ENCODE data around the gene CLN6. TPM values are rescaled to one million over a fixed set of nuclear protein-coding genes. Genes with fewer than 3 reads are reported as not detected.
"Not testable (repeated sequence)": the region's sequence is repeated elsewhere in the genome, so short reads cannot be mapped to it uniquely, and the experiment has no call there.

The CLN6 gene
- total and polyA plus RNA-seq, 9 of the 15 experiments (the other 6 are each of a cell fraction or from before 2014, with no cell fraction given) = 0.71 to 53.3 (median 39.3) TPM

DNA sequence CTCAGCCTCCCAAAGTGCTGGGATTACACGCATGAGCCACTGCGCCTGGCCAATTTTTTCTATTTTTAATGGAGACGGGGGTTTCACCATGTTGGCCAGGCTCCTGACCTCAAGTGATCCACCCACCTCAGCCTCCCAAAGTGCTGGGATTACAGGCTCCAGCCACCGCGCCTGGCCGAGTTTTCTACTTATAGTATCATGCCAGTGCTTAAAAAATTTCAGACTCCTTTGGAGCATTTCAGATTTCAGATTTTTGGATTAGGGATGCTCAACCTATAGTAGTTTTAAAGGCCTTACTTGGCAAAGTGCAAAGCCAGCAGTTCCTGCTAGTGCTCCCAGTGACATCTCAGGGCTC lies 16.1 kb downstream of the CLN6 start:
- Histone ChIP-seq H3K36me3 (ENCODE audit: control insufficient read depth, insufficient read depth, low read length) (peaks cover 87% of the 10 kb centered on the region; the same call in 2 of the 3 replicates), H3K4me1 (replicated peaks in 1 of 2; ENCODE audit: control insufficient read depth in 2 of 2, insufficient read depth in 2 of 2, low read length in 2 of 2) (peaks cover 0 to 21% of the 10 kb centered on the region in 2 experiments; a peak in 2 of 5 replicates), H3K79me2 (ENCODE audit: control insufficient read depth, insufficient read depth, low read length) (peaks cover 49% of the 10 kb centered on the region), H4K20me1 (replicated peaks; ENCODE audit: control insufficient read depth, insufficient read depth, low read length) (peaks cover 17% of the 10 kb centered on the region)
- POLR2A ChIA-PET = interaction anchor here (0.6 kb wide), 1 partner anchor 372 kb away, joined by 4 read pairs; no protein-coding TSS in a partner anchor
- H3K27me3 ChIP-seq (ENCODE audit: control insufficient read depth in 2 of 2, insufficient read depth in 2 of 2, low read length in 2 of 2); H3K9me3 ChIP-seq (replicated peaks; ENCODE audit: control insufficient read depth, insufficient read depth, low read depth, low read length); H3K4me3 ChIP-seq; in situ Hi-C loops (cut with MboI); H3K27ac ChIP-seq (ENCODE audit: extremely low read depth, low read depth, low read length); BruUV-seq (replicated peaks); ATAC-seq; H3K4me2 ChIP-seq (ENCODE audit: insufficient read depth, low read length); H3K9ac ChIP-seq (ENCODE audit: insufficient read depth in 1 of 2, low read depth in 2 of 2, low read length in 2 of 2); CTCF ChIA-PET (ENCODE audit: low intra/inter-chr PET ratio); FAIRE-seq; H2AFZ ChIP-seq (ENCODE audit: low read depth, low read length); DNase-seq (ENCODE audit: extremely low read depth in 1 of 4, low spot score in 3 of 4); H3K9me1 ChIP-seq (ENCODE audit: control insufficient read depth, insufficient read depth, low read length): not testable (repeated sequence)
- intact Hi-C loops (cut with micrococcal nuclease) = loop anchor here (5.0 kb wide), 1 partner anchor 351 kb away; no protein-coding TSS in a partner anchor
- WGBS (ENCODE audit: insufficient coverage, low coverage, missing lambda C conversion rate) = 87% methylated on average over 6 of the region's 6 CpGs

DNA sequence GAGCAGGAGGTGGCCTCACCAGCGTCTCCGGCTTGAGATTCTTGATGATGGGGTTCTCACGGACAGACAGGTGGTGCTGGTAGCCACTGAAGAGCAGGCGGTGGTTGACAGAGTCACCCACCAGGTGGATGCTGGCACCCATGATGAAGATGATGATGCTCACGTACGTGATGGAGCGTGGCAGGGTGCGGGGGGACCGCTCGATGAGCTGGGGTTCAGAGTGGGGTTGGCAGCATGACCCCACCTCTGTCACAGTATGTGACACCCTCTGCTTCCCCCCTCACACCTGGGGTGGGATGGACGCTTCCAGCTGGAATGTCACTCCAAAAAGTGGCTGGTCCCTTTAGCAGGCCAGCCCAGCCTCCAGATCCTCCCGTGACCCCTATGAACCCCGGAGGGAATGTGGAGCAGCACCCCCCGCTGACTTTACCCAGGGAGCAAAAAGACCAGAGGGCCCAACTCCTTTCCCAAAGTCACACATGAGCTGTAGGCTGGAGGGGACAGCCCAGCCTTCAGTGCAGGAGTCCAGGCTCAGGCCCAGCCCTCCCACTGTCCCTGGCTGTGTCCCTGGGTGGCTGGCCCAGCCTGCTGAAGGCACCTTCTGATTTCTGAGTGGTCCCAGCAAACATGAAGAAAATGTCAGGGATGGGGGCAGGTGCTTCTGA lies 17.7 kb downstream of the CLN6 start:
- no peak for ATAC-seq
- no TSS peak for BruUV-seq (replicated peaks)
- H3K4me3 ChIP-seq = no peak overlapping the region
- CTCF ChIA-PET (ENCODE audit: low intra/inter-chr PET ratio) = no interaction called here
- H3K9ac ChIP-seq (ENCODE audit: insufficient read depth in 1 of 2, low read depth in 2 of 2, low read length in 2 of 2) = no peak overlapping the region
- DNase-seq (ENCODE audit: extremely low read depth in 1 of 4, low spot score in 3 of 4) = no peak
- 93% methylated on average over 12 of the region's 14 CpGs for WGBS (ENCODE audit: insufficient coverage, low coverage, missing lambda C conversion rate)
- peaks cover 0 to 32% of the 10 kb centered on the region in 2 experiments; a peak in 2 of 5 replicates for H3K4me1 ChIP-seq (replicated peaks in 1 of 2; ENCODE audit: control insufficient read depth in 2 of 2, insufficient read depth in 2 of 2, low read length in 2 of 2)
- TF ChIP-seq, protein P1, sequence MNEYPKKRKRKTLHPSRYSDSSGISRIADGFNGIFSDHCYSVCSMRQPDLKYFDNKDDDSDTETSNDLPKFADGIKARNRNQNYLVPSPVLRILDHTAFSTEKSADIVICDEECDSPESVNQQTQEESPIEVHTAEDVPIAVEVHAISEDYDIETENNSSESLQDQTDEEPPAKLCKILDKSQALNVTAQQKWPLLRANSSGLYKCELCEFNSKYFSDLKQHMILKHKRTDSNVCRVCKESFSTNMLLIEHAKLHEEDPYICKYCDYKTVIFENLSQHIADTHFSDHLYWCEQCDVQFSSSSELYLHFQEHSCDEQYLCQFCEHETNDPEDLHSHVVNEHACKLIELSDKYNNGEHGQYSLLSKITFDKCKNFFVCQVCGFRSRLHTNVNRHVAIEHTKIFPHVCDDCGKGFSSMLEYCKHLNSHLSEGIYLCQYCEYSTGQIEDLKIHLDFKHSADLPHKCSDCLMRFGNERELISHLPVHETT (CRISPR knock-in tag; conservative IDR thresholded peaks at IDR 0.05 in 1 of 2, IDR thresholded peaks at IDR 0.05 in 1 of 2) = no peak
- TF ChIP-seq ZNF79 (CRISPR knock-in tag; IDR thresholded peaks at IDR 0.05; ENCODE audit: low read depth) (no peak), MAZ (CRISPR knock-in tag; conservative IDR thresholded peaks at IDR 0.05 in 1 of 2, IDR thresholded peaks at IDR 0.05 in 1 of 2) (no peak), ZNF143 (CRISPR knock-in tag; IDR thresholded peaks at IDR 0.05) (no peak), CREBBP (IDR thresholded peaks at IDR 0.05; ENCODE audit: low read depth, low read length) (no peak), GATA2 (CRISPR knock-in tag; IDR thresholded peaks at IDR 0.05) (no peak), RBM15 (IDR thresholded peaks at IDR 0.05; ENCODE audit: insufficient read depth, low read length) (no peak)
- TF ChIP-seq, protein P2, sequence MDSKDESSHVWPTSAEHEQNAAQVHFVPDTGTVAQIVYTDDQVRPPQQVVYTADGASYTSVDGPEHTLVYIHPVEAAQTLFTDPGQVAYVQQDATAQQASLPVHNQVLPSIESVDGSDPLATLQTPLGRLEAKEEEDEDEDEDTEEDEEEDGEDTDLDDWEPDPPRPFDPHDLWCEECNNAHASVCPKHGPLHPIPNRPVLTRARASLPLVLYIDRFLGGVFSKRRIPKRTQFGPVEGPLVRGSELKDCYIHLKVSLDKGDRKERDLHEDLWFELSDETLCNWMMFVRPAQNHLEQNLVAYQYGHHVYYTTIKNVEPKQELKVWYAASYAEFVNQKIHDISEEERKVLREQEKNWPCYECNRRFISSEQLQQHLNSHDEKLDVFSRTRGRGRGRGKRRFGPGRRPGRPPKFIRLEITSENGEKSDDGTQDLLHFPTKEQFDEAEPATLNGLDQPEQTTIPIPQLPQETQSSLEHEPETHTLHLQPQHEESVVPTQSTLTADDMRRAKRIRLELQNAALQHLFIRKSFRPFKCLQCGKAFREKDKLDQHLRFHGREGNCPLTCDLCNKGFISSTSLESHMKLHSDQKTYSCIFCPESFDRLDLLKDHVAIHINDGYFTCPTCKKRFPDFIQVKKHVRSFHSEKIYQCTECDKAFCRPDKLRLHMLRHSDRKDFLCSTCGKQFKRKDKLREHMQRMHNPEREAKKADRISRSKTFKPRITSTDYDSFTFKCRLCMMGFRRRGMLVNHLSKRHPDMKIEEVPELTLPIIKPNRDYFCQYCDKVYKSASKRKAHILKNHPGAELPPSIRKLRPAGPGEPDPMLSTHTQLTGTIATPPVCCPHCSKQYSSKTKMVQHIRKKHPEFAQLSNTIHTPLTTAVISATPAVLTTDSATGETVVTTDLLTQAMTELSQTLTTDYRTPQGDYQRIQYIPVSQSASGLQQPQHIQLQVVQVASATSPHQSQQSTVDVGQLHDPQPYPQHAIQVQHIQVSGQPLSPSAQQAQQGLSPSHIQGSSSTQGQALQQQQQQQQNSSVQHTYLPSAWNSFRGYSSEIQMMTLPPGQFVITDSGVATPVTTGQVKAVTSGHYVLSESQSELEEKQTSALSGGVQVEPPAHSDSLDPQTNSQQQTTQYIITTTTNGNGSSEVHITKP (IDR thresholded peaks at IDR 0.05; ENCODE audit: partially characterized antibody) = no peak
- H3K79me2 ChIP-seq (ENCODE audit: control insufficient read depth, insufficient read depth, low read length) = peaks cover 32% of the 10 kb centered on the region
- H3K27ac ChIP-seq (ENCODE audit: extremely low read depth, low read depth, low read length) = no peak overlapping the region
- no peaks in the 10 kb centered on the region for H3K27me3 ChIP-seq (ENCODE audit: control insufficient read depth in 2 of 2, insufficient read depth in 2 of 2, low read length in 2 of 2)
- POLR2A ChIA-PET = interaction anchor here (0.7 kb wide), 1 partner anchor 20 kb away, joined by 3 read pairs; no protein-coding TSS in a partner anchor
- in situ Hi-C loops (cut with MboI) = no loop called here
- H3K36me3 ChIP-seq (ENCODE audit: control insufficient read depth, insufficient read depth, low read length) = peaks cover 84% of the 10 kb centered on the region; the same call in 2 of the 3 replicates
- H3K9me1 ChIP-seq (ENCODE audit: control insufficient read depth, insufficient read depth, low read length) = peaks cover 3% of the 10 kb centered on the region
- H4K20me1 ChIP-seq (replicated peaks; ENCODE audit: control insufficient read depth, insufficient read depth, low read length) = peaks cover 17% of the 10 kb centered on the region; the same call in 1 of the 2 replicates
- no peak overlapping the region for H2AFZ ChIP-seq (ENCODE audit: low read depth, low read length)
- no peak overlapping the region for H3K4me2 ChIP-seq (ENCODE audit: insufficient read depth, low read length)
- FAIRE-seq = no peak
- no peaks in the 10 kb centered on the region for H3K9me3 ChIP-seq (replicated peaks; ENCODE audit: control insufficient read depth, insufficient read depth, low read depth, low read length)
- intact Hi-C loops (cut with micrococcal nuclease) = loop anchor here (5.0 kb wide), 1 partner anchor 349 kb away; no protein-coding TSS in a partner anchor
